ENCODE data around the gene CACNB4.

The CACNB4 gene

DNA sequence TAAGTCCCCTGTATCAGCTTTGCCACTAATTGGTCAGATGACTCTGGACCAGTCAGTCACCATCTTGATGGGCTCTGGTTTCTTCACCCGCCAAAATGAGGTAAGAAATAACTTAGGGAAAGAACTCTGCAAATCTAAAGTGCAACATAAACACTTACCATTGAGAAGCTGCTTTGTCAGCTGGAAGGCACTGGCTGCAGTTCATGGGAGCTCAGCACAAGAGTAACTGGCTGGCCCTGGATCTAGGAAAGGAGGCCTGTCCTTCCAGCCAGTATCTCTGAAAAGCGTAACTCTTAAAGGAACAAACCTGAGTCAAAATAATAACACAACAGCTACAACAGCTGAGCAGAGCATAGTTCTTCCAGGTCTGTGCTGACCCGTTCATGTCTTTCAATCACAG lies 123.9 kb downstream of the CACNB4 start:
- TF ChIP-seq FOXP2 (optimal IDR thresholded peaks at IDR 0.05; ENCODE audit: borderline replicate concordance, extremely low read depth, extremely low read length, insufficient read depth) (no peak), TAF1 (IDR thresholded peaks at IDR 0.05; ENCODE audit: borderline replicate concordance, insufficient read depth, low read length) (no peak), SIN3A (IDR thresholded peaks at IDR 0.05; ENCODE audit: borderline replicate concordance, insufficient read depth, low read length) (no peak), POLR2AphosphoS5 (IDR thresholded peaks at IDR 0.05; ENCODE audit: low read depth, low read length) (no peak)
- TF ChIP-seq, protein P1, sequence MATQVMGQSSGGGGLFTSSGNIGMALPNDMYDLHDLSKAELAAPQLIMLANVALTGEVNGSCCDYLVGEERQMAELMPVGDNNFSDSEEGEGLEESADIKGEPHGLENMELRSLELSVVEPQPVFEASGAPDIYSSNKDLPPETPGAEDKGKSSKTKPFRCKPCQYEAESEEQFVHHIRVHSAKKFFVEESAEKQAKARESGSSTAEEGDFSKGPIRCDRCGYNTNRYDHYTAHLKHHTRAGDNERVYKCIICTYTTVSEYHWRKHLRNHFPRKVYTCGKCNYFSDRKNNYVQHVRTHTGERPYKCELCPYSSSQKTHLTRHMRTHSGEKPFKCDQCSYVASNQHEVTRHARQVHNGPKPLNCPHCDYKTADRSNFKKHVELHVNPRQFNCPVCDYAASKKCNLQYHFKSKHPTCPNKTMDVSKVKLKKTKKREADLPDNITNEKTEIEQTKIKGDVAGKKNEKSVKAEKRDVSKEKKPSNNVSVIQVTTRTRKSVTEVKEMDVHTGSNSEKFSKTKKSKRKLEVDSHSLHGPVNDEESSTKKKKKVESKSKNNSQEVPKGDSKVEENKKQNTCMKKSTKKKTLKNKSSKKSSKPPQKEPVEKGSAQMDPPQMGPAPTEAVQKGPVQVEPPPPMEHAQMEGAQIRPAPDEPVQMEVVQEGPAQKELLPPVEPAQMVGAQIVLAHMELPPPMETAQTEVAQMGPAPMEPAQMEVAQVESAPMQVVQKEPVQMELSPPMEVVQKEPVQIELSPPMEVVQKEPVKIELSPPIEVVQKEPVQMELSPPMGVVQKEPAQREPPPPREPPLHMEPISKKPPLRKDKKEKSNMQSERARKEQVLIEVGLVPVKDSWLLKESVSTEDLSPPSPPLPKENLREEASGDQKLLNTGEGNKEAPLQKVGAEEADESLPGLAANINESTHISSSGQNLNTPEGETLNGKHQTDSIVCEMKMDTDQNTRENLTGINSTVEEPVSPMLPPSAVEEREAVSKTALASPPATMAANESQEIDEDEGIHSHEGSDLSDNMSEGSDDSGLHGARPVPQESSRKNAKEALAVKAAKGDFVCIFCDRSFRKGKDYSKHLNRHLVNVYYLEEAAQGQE (IDR thresholded peaks at IDR 0.05; ENCODE audit: insufficient read depth in 1 of 2, low read depth in 2 of 2, low read length in 2 of 2), result no peak

DNA sequence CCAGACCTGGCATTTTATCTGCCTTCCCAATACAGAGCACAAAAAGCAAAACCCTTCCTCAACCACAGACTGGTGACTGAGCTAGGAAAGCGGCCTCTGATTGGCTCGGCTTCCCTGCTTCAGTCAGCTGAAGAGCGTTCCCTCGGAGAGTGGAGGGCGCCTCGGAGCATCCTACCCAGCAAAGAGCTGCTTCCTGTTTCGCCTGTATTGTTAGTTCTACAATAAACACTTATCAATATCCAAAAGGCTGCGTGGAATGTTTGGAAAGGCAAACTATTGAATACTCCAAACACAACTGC lies 125.0 kb downstream of the CACNB4 start:
- TF ChIP-seq FOXP2 (optimal IDR thresholded peaks at IDR 0.05; ENCODE audit: borderline replicate concordance, extremely low read depth, extremely low read length, insufficient read depth), result no peak
- TF ChIP-seq POLR2AphosphoS5 (IDR thresholded peaks at IDR 0.05; ENCODE audit: low read depth, low read length), result no peak
- TF ChIP-seq TAF1 (IDR thresholded peaks at IDR 0.05; ENCODE audit: borderline replicate concordance, insufficient read depth, low read length), result no peak
- TF ChIP-seq SIN3A (IDR thresholded peaks at IDR 0.05; ENCODE audit: borderline replicate concordance, insufficient read depth, low read length), result no peak
- TF ChIP-seq, protein P1 (IDR thresholded peaks at IDR 0.05; ENCODE audit: insufficient read depth in 1 of 2, low read depth in 2 of 2, low read length in 2 of 2), result no peak

DNA sequence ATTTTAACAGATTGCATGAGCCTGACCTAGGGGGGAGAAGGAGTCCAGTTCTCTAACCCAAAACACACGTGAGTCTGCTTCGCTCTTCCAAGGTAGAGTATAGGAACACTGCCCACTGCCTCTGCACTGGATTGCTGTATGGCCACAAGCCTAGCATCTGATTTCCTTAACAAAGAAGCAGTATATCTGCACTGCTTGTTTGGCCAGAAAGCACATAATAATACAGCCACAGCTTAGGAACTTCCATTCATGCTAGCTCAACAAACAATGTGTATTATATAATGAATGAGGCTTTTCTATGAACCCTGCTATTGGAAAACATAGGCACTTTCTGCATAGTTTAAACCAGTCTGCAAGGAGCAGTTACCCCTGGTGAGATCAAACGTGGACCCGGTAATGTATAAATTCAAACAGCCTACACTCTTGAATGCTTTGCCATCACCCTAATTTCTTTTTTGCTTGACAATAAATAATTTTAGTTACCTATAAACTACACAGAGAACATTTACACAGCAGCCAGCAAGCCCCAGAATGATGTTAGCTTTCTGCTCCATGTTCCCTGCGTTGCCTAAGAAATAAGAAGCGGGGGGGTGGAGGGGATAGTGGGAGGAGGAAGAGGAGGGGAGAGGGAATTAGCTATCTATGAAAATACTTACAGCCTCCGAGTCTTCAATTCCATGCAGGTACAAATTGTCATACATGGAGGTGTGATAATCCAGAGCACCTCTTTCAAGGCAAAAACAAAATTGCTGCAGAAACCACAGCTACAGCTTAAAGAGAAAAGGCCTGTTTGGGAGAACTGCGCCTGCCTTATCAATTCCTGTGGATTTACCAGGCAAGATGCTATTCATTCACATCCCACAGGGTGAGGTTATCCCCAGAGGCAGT lies 125.6 kb downstream of the CACNB4 start:
- TF ChIP-seq SIN3A (IDR thresholded peaks at IDR 0.05; ENCODE audit: borderline replicate concordance, insufficient read depth, low read length) (no peak), POLR2AphosphoS5 (IDR thresholded peaks at IDR 0.05; ENCODE audit: low read depth, low read length) (no peak), TAF1 (IDR thresholded peaks at IDR 0.05; ENCODE audit: borderline replicate concordance, insufficient read depth, low read length) (no peak), FOXP2 (optimal IDR thresholded peaks at IDR 0.05; ENCODE audit: borderline replicate concordance, extremely low read depth, extremely low read length, insufficient read depth) (no peak)
- TF ChIP-seq, protein P1 (IDR thresholded peaks at IDR 0.05; ENCODE audit: insufficient read depth in 1 of 2, low read depth in 2 of 2, low read length in 2 of 2), result no peak

DNA sequence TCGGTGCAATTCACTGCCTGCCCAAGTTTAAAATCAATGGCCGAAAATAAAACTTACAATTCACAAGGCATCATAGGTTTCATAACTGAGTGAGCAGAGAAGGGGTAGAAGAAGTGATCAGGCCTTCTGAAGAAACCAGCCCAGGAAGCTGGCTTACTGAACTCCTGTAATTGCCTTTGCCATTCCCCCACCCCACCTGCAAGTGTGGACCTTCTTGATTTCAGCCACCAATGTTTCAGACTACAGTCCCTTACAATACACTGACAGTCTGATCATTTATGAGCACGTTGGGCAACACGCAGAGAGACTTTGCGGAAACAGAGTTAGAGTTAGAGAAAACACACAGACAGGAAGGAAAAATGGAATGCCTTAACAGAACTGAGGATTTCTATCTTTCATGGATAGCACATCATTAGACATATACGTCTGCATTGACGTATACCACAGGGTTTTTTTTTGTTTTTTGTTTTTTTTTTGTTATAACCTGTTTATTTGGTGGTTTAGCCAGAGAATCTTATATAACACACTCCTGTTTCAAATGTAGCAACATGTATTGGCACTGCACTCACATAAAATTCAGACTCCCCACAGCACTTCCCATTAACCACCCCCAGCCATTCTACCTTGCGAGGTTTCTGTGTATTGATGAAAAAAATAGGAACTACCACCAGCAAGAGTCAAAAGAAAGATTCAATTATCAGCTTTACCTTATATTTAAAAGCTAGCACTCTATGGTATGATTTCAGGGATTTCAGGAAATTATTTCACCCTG lies 126.4 kb downstream of the CACNB4 start:
- no peak for TF ChIP-seq POLR2AphosphoS5 (IDR thresholded peaks at IDR 0.05; ENCODE audit: low read depth, low read length)
- no peak for TF ChIP-seq FOXP2 (optimal IDR thresholded peaks at IDR 0.05; ENCODE audit: borderline replicate concordance, extremely low read depth, extremely low read length, insufficient read depth)
- TF ChIP-seq, protein P1 (IDR thresholded peaks at IDR 0.05; ENCODE audit: insufficient read depth in 1 of 2, low read depth in 2 of 2, low read length in 2 of 2), result no peak
- no peak for TF ChIP-seq SIN3A (IDR thresholded peaks at IDR 0.05; ENCODE audit: borderline replicate concordance, insufficient read depth, low read length)
- no peak for TF ChIP-seq TAF1 (IDR thresholded peaks at IDR 0.05; ENCODE audit: borderline replicate concordance, insufficient read depth, low read length)

Measured in PFSK-1 (cell line).